Panc1 (cell line): ENCODE measurements around the gene SCG5.

Source experiments
- POLR2AphosphoS5 ChIP-seq: IDR thresholded peaks from 2 replicates; pipeline ENCODE4 v1.6.1; 2012; ENCODE audit warnings: mild to moderate bottlenecking, low read depth, low read length, moderate library complexity
- SIN3A ChIP-seq: IDR thresholded peaks from 2 replicates; pipeline ENCODE4 v1.6.1; 2012; ENCODE audit warnings: low read depth, mild to moderate bottlenecking, low read length, moderate library complexity, borderline replicate concordance; ENCODE audit not compliant: insufficient read depth
- TCF7L2 ChIP-seq: IDR thresholded peaks from 2 replicates; pipeline ENCODE4 v1.6.1; 2011; ENCODE audit warnings: mild to moderate bottlenecking, low read depth, low read length, inconsistent platforms
- TF ChIP-seq, protein P1 (sequence below): fragments of 450-650 bp; IDR thresholded peaks from 2 replicates; pipeline ENCODE4 v1.5.1; 2017; ENCODE audit warnings: mild to moderate bottlenecking

DNA sequence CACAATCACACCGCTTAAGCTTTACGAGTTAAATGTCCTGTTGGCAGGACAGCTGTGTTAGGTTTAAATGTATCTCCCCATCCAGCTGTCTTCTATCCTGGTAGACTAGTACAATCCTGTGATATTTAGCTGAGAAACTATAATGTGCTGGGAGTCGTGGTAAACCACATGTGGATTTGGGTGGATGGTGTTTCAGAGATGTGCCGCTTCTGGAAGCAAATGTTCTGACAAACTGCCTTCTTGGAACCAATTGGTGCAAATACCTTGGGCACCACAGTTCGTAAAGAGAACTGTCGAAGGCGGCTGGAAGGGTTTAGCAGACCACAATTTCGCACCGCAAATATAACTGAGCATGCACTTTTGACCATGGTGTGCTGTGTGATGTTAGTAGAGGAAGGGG, 15.0 kb downstream of the SCG5 start:
- TF ChIP-seq, protein P1, sequence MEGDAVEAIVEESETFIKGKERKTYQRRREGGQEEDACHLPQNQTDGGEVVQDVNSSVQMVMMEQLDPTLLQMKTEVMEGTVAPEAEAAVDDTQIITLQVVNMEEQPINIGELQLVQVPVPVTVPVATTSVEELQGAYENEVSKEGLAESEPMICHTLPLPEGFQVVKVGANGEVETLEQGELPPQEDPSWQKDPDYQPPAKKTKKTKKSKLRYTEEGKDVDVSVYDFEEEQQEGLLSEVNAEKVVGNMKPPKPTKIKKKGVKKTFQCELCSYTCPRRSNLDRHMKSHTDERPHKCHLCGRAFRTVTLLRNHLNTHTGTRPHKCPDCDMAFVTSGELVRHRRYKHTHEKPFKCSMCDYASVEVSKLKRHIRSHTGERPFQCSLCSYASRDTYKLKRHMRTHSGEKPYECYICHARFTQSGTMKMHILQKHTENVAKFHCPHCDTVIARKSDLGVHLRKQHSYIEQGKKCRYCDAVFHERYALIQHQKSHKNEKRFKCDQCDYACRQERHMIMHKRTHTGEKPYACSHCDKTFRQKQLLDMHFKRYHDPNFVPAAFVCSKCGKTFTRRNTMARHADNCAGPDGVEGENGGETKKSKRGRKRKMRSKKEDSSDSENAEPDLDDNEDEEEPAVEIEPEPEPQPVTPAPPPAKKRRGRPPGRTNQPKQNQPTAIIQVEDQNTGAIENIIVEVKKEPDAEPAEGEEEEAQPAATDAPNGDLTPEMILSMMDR = no peak
- no peak for TF ChIP-seq TCF7L2
- TF ChIP-seq POLR2AphosphoS5 = no peak
- no peak for TF ChIP-seq SIN3A
